HepG2 (cell line): Measurements from ENCODE around the gene PCSK6. TPM values are rescaled to one million over a fixed set of nuclear protein-coding genes. Genes with fewer than 3 reads are reported as not detected.

Experiments used
- CBX5 ChIP-seq: sonication (generic); formaldehyde crosslinking; IDR thresholded peaks from 2 replicates; pipeline ENCODE4 v1.4.0; 2020; ENCODE audit warnings: missing genetic modification reagents, borderline replicate concordance
- FOXA1 ChIP-seq, 2 experiments: fragments of 450-650 bp in 1 of 2; sonication (generic) in 1 of 2; formaldehyde crosslinking in 1 of 2; IDR thresholded peaks; 2 replicates each; pipeline versions ENCODE4 v1.4.0 to v1.6.1; 2016 to 2020; ENCODE audit warnings: missing genetic modification reagents in 1 of 2
- HMGXB4 ChIP-seq, 2 experiments: sonication (generic) in 1 of 2; formaldehyde crosslinking in 1 of 2; IDR thresholded peaks; 2 replicates each; pipeline versions ENCODE4 v1.4.0 to v1.6.1; 2018 to 2020; ENCODE audit warnings: missing genetic modification reagents in 2 of 2, borderline replicate concordance in 1 of 2, low read depth in 1 of 2, mild to moderate bottlenecking in 1 of 2, missing biosample characterization in 1 of 2
- MNT ChIP-seq: fragments of 450-650 bp; IDR thresholded peaks from 2 replicates; pipeline ENCODE4 v1.6.1; 2016
- ZNF530 ChIP-seq: sonication (generic); formaldehyde crosslinking; IDR thresholded peaks from 2 replicates; pipeline ENCODE4 v1.5.0; 2020; ENCODE audit warnings: low read depth, mild to moderate bottlenecking, missing genetic modification reagents
- polyA plus RNA-seq, 8 experiments: library from polyadenylated mRNA; depleted of rRNA in 3 of 8; stranded (reverse) in 7 of 8; unstranded in 1 of 8; fragments of >200 nt; fragmentation: Illumina TruSeq in 4 of 8; extraction: Trizol in 4 of 8; gene quantifications; 2 replicates each; pipeline versions ENCODE4 v1.2.1 to v1.2.3, GENCODE V29; 2011 to 2016; ENCODE audit warnings: low read depth in 4 of 8, missing spikeins in 1 of 8, mixed read lengths in 1 of 8; ENCODE audit not compliant: insufficient read depth in 1 of 8
- total RNA-seq, 5 experiments: library from RNA; depleted of rRNA; stranded (reverse); fragments of >200 nt; fragmentation: Illumina TruSeq; extraction: Trizol; gene quantifications; 2 replicates each; pipeline ENCODE4 v1.2.3, GENCODE V29; 2016; ENCODE audit warnings: low read depth in 1 of 5
- TF ChIP-seq, protein P1 (sequence below), 2 experiments: fragments of 450-650 bp in 1 of 2; sonication (generic) in 1 of 2; formaldehyde crosslinking in 1 of 2; IDR thresholded peaks; 2 replicates each; pipeline versions ENCODE4 v1.6.1 to v1.8.0; 2016 to 2022; ENCODE audit warnings: antibody characterized with exemption in 1 of 2, mild to moderate bottlenecking in 1 of 2, missing genetic modification reagents in 1 of 2

The PCSK6 gene
- total and polyA plus RNA-seq, 2 of the 13 experiments (the other 11 are each of a cell fraction or from before 2014, with no cell fraction given) = 56.5 to 155 TPM

- TF ChIP-seq, protein P1, sequence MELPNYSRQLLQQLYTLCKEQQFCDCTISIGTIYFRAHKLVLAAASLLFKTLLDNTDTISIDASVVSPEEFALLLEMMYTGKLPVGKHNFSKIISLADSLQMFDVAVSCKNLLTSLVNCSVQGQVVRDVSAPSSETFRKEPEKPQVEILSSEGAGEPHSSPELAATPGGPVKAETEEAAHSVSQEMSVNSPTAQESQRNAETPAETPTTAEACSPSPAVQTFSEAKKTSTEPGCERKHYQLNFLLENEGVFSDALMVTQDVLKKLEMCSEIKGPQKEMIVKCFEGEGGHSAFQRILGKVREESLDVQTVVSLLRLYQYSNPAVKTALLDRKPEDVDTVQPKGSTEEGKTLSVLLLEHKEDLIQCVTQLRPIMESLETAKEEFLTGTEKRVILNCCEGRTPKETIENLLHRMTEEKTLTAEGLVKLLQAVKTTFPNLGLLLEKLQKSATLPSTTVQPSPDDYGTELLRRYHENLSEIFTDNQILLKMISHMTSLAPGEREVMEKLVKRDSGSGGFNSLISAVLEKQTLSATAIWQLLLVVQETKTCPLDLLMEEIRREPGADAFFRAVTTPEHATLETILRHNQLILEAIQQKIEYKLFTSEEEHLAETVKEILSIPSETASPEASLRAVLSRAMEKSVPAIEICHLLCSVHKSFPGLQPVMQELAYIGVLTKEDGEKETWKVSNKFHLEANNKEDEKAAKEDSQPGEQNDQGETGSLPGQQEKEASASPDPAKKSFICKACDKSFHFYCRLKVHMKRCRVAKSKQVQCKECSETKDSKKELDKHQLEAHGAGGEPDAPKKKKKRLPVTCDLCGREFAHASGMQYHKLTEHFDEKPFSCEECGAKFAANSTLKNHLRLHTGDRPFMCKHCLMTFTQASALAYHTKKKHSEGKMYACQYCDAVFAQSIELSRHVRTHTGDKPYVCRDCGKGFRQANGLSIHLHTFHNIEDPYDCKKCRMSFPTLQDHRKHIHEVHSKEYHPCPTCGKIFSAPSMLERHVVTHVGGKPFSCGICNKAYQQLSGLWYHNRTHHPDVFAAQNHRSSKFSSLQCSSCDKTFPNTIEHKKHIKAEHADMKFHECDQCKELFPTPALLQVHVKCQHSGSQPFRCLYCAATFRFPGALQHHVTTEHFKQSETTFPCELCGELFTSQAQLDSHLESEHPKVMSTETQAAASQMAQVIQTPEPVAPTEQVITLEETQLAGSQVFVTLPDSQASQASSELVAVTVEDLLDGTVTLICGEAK (IDR thresholded peaks at IDR 0.05) = no peak
- TF ChIP-seq, protein P1 (CRISPR knock-in tag; IDR thresholded peaks at IDR 0.05) = no peak
- TF ChIP-seq FOXA1 (IDR thresholded peaks at IDR 0.05) (no peak), FOXA1 (CRISPR knock-in tag; IDR thresholded peaks at IDR 0.05) (no peak), CBX5 (CRISPR knock-in tag) (no peak), ZNF530 (no peak), MNT (no peak), HMGXB4 (CRISPR knock-in tag; IDR thresholded peaks at IDR 0.05; ENCODE audit: borderline replicate concordance in 1 of 2, low read depth in 1 of 2) (no peak)
Measured at GRCh38 chr15:101442272-101442671, 47.2 kb downstream of the PCSK6 start (continued).
